Suprapubic skin (tissue), 4 donors: ENCODE data around the gene HNRNPM.

Experiments used
- CTCF ChIP-seq, 2 donors: fragments of 200-600 bp in 1 of 2; fragments of 450-650 bp in 1 of 2; sonication (generic) in 1 of 2; IDR thresholded peaks; one replicate each; pipeline ENCODE4 v1.5.1; 2016 to 2019; ENCODE audit warnings: antibody characterized with exemption in 2 of 2, mild to moderate bottlenecking in 1 of 2, moderate library complexity in 1 of 2
- EP300 ChIP-seq: sonication (generic); formaldehyde crosslinking; IDR thresholded peaks from one replicate; pipeline ENCODE4 v1.6.1; 2017; ENCODE audit warnings: antibody characterized with exemption
- POLR2A ChIP-seq, 2 donors: fragments of 450-650 bp; IDR thresholded peaks; one replicate each; pipeline ENCODE4 v1.6.1; 2017; ENCODE audit warnings: antibody characterized with exemption in 2 of 2, mild to moderate bottlenecking in 2 of 2, moderate library complexity in 2 of 2
- POLR2AphosphoS5 ChIP-seq, 3 donors: sonication (generic); formaldehyde crosslinking; IDR thresholded peaks; one replicate each; pipeline ENCODE4 v1.6.1; 2017; ENCODE audit warnings: antibody characterized with exemption in 3 of 3

DNA sequence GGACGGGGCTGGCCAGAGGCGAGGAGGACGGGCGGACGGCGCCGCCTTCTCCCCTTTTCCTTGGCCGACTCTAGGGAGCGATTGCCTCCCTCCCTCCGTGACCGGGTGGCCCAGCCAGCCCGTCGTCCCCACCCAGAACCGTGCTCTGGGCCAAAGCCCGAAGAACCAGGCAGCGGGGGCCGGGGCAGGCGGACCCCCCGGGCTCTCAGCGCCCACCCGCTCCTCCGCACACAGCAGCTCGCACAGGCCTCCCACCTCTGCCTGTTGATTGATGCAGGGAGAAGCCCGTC lies 41.0 kb upstream of the HNRNPM start:
- TF ChIP-seq POLR2A (IDR thresholded peaks at IDR 0.05): no peak
- TF ChIP-seq CTCF (IDR thresholded peaks at IDR 0.05): no peak
- TF ChIP-seq POLR2AphosphoS5 (IDR thresholded peaks at IDR 0.05): no peak
- TF ChIP-seq EP300: no peak
